K562 (cell line): ENCODE data around the gene LTA. TPM values are rescaled to one million over a fixed set of nuclear protein-coding genes. Genes with fewer than 3 reads are reported as not detected.

Experiments
- ATF4 ChIP-seq: fragments of 450-650 bp; formaldehyde crosslinking; IDR thresholded peaks from 2 replicates; pipeline ENCODE4 v1.4.0; 2022; ENCODE audit warnings: mild to moderate bottlenecking, moderate library complexity
- CHCHD3 ChIP-seq: fragments of 250-450 bp; sonication (Bioruptor Pico); IDR thresholded peaks from 2 replicates; pipeline ENCODE4 v2.1.2; 2022; ENCODE audit warnings: mild to moderate bottlenecking
- DDX20 ChIP-seq: fragments of 450-650 bp; IDR thresholded peaks from 2 replicates; pipeline ENCODE4 v1.6.1; 2016; ENCODE audit warnings: missing genetic modification characterization, low read depth, mild to moderate bottlenecking, missing compliant biosample characterization, moderate library complexity
- E2F8 ChIP-seq: fragments of 450-650 bp; IDR thresholded peaks from 2 replicates; pipeline ENCODE4 v1.7.1; 2018; ENCODE audit warnings: mild to moderate bottlenecking, low read depth; ENCODE audit not compliant: partially characterized antibody
- FOXP1 ChIP-seq: sonication (generic); formaldehyde crosslinking; IDR thresholded peaks from 2 replicates; pipeline ENCODE4 v1.8.0; 2022; ENCODE audit warnings: mild to moderate bottlenecking, missing genetic modification reagents
- ILK ChIP-seq: fragments of 450-650 bp; IDR thresholded peaks from 2 replicates; pipeline ENCODE4 v1.6.1; 2016; ENCODE audit warnings: missing genetic modification characterization, low read depth, mild to moderate bottlenecking, missing compliant biosample characterization, moderate library complexity, borderline replicate concordance
- KDM1A ChIP-seq, 2 experiments: fragments of 450-650 bp; IDR thresholded peaks; 2 replicates each; pipeline ENCODE4 v1.6.1; 2016; ENCODE audit warnings: mild to moderate bottlenecking in 2 of 2
- MNT ChIP-seq, 2 experiments: fragments of 450-650 bp; conservative IDR thresholded peaks; 2 replicates each; pipeline ENCODE4 v1.6.1; 2017; ENCODE audit warnings: mild to moderate bottlenecking in 2 of 2, moderate library complexity in 2 of 2
- MTF1 ChIP-seq: fragments of 250-450 bp; sonication (Bioruptor Pico); IDR thresholded peaks from 2 replicates; pipeline ENCODE4 v1.9.0; 2021; ENCODE audit warnings: moderate library complexity, mild to moderate bottlenecking, inconsistent platforms, borderline replicate concordance
- NONO ChIP-seq, 2 experiments: fragments of 200-400 bp in 1 of 2; fragments of 450-650 bp in 1 of 2; formaldehyde crosslinking in 1 of 2; IDR thresholded peaks; 2 replicates each; pipeline ENCODE4 v1.6.1; 2017; ENCODE audit warnings: low read depth in 2 of 2, mild to moderate bottlenecking in 2 of 2, moderate library complexity in 2 of 2, low read length in 1 of 2
- POLR3A ChIP-seq: IDR thresholded peaks from 2 replicates; pipeline ENCODE4 v1.6.1; 2011; ENCODE audit warnings: borderline replicate concordance, mild to moderate bottlenecking, moderate library complexity; ENCODE audit not compliant: insufficient read length, insufficient read depth; ENCODE audit errors: extremely low read depth
- RFX1 ChIP-seq: fragments of 450-650 bp; IDR thresholded peaks from 2 replicates; pipeline ENCODE4 v1.6.1; 2016; ENCODE audit warnings: mild to moderate bottlenecking, moderate library complexity
- TAF15 ChIP-seq: fragments of 200-400 bp; formaldehyde crosslinking; IDR thresholded peaks from 2 replicates; pipeline ENCODE4 v1.6.1; 2017; ENCODE audit warnings: mild to moderate bottlenecking, low read depth, low read length, moderate library complexity
- ZBED1 ChIP-seq: IDR thresholded peaks from 2 replicates; pipeline ENCODE4 v1.6.1; 2014
- ZBTB11 ChIP-seq, 3 experiments: fragments of 200-800 bp in 1 of 3; fragments of 250-450 bp in 1 of 3; fragments of 450-650 bp in 1 of 3; sonication (Bioruptor Pico) in 1 of 3; sonication (Bioruptor generic) in 1 of 3; formaldehyde crosslinking in 1 of 3; IDR thresholded peaks; 2 replicates each; pipeline versions ENCODE4 v1.6.1 to v1.8.0; 2016 to 2022; ENCODE audit warnings: mild to moderate bottlenecking in 2 of 3, missing genetic modification characterization in 2 of 3, missing compliant biosample characterization in 1 of 3, moderate library complexity in 1 of 3
- ZNF263 ChIP-seq: sonication (generic); formaldehyde crosslinking; IDR thresholded peaks from 2 replicates; pipeline ENCODE4 v1.8.0; 2022; ENCODE audit warnings: mild to moderate bottlenecking, missing genetic modification reagents, borderline replicate concordance
- ZSCAN29 ChIP-seq: fragments of 450-650 bp; IDR thresholded peaks from 2 replicates; pipeline ENCODE4 v1.6.1; 2017
- polyA plus RNA-seq, 8 experiments: library from polyadenylated mRNA; depleted of rRNA in 4 of 8; stranded (reverse) in 5 of 8; unstranded in 3 of 8; fragments of >200 nt; fragmentation: Nextera tagmentation in 2 of 8; fragmentation: Illumina TruSeq in 1 of 8; extraction: Ambion mirVana in 2 of 8; extraction: Trizol in 1 of 8; gene quantifications; 2 replicates each; pipeline versions ENCODE4 v1.2.1 to v1.2.3, GENCODE V29; 2011 to 2014; ENCODE audit warnings: inconsistent platforms in 1 of 8, missing spikeins in 1 of 8
- total RNA-seq, 7 experiments: library from RNA; depleted of rRNA in 6 of 7; stranded (reverse); fragments of >200 nt in 6 of 7; fragmentation: Illumina TruSeq in 2 of 7; extraction: Trizol in 2 of 7; gene quantifications; 2 replicates each; pipeline versions ENCODE4 v1.2.1 to v1.2.3, GENCODE V29; 2011 to 2021; ENCODE audit warnings: low replicate concordance in 1 of 7

LTA gene
- total and polyA plus RNA-seq, 9 of the 15 experiments (the other 6 are each of a cell fraction or from before 2014, with no cell fraction given), result 0.80 TPM; not detected in 8

GRCh38 chr6:31541658-31542521 is 30.2 kb upstream of the LTA start, which contains the start of gene DDX39B (continued):
- TF ChIP-seq E2F8 (peak; percentile 93), ZNF263 (CRISPR knock-in tag) (peak; percentile 63), RFX1 (no peak; the same call in 1 of the 2 replicates), POLR3A (no peak), KDM1A (IDR thresholded peaks at IDR 0.05) (0 out of 4 replicates have a peak, but pooled peaks of 1 of the 2 experiments have one; percentile 9), ILK (tag) (no peak), ZBED1 (0 out of 2 replicates have a peak, but pooled peaks have one; percentile 30), CHCHD3 (CRISPR knock-in tag) (peak; percentile 57; the same call in 1 of the 2 replicates), NONO (IDR thresholded peaks at IDR 0.05; ENCODE audit: low read depth in 2 of 2, low read length in 1 of 2) (no peak; a peak in 1 of 4 replicates), MTF1 (CRISPR knock-in tag) (peak; percentile 41; the same call in 1 of the 2 replicates), MNT (conservative IDR thresholded peaks at IDR 0.05) (peak; percentile 90 to 94), DDX20 (tag) (no peak), FOXP1 (CRISPR knock-in tag) (no peak; the same call in 1 of the 2 replicates), ZBTB11 (CRISPR knock-in tag; IDR thresholded peaks at IDR 0.05) (peak; percentile 46 to 96 (median 68); a peak in 5 of 6 replicates), ZSCAN29 (peak; percentile 89), TAF15 (no peak), ATF4 (CRISPR knock-in tag) (peak; percentile 66)
